Measurements from ENCODE around the gene UMPS. TPM values are rescaled to one million over a fixed set of nuclear protein-coding genes. Genes with fewer than 3 reads are reported as not detected.

The UMPS gene
- total RNA-seq, 4 donors from 2014 or later: 20.7 to 37.2 (median 28.2) TPM

- DNase-seq (ENCODE audit: low spot score) (no peak), ATAC-seq (ENCODE audit: low FRiP score) (no peak)
- no peak for TF ChIP-seq CTCF (IDR thresholded peaks at IDR 0.05)
Observed at GRCh38 chr3:124697302-124697701, 33.0 kb upstream of the UMPS start.

- ATAC-seq (ENCODE audit: low FRiP score) (no peak), DNase-seq (ENCODE audit: low spot score) (no peak)
- TF ChIP-seq CTCF (IDR thresholded peaks at IDR 0.05): no peak
Observed at GRCh38 chr3:124698030-124698770, 32.1 kb upstream of the UMPS start.

GRCh38 chr3:124699051-124699450 is 31.2 kb upstream of the UMPS start:
- TF ChIP-seq CTCF (IDR thresholded peaks at IDR 0.05): no peak
- DNase-seq (ENCODE audit: low spot score) (no peak), ATAC-seq (ENCODE audit: low FRiP score) (no peak)

GRCh38 chr3:124699686-124700396 is 30.4 kb upstream of the UMPS start:
- ATAC-seq (ENCODE audit: low FRiP score) (no peak), DNase-seq (ENCODE audit: low spot score) (no peak)
- no peak for TF ChIP-seq CTCF (IDR thresholded peaks at IDR 0.05)

- no peak for TF ChIP-seq CTCF (IDR thresholded peaks at IDR 0.05)
- no peak for ATAC-seq (ENCODE audit: low FRiP score)
- no peak for DNase-seq (ENCODE audit: low spot score)
Observed at GRCh38 chr3:124700880-124701684, 29.2 kb upstream of the UMPS start.

GRCh38 chr3:124701687-124702086 is 28.6 kb upstream of the UMPS start:
- DNase-seq (ENCODE audit: low spot score) (no peak), ATAC-seq (ENCODE audit: low FRiP score) (no peak)

More at GRCh38 chr3:124701687-124702086, 28.6 kb upstream of the UMPS start:
- no peak for TF ChIP-seq CTCF (IDR thresholded peaks at IDR 0.05)

Data from omental fat pad (tissue), 4 donors.